Renal cortical epithelial cell (primary cell): ENCODE results near the gene GPALPP1. TPM values are rescaled to one million over a fixed set of nuclear protein-coding genes. Genes with fewer than 3 reads are reported as not detected.
A peak's percentile ranks its signal among the peaks of the same experiment; 100 is the strongest.
"Not testable (repeated sequence)": the region's sequence is repeated elsewhere in the genome, so short reads cannot be mapped to it uniquely, and the experiment has no call there.

Source experiments
- DNase-seq: peaks from one replicate; pipeline ENCODE4 v3.0.0-alpha.2; 2011; ENCODE audit warnings: low read depth
- total RNA-seq: library from RNA; depleted of rRNA; stranded (reverse); fragments of >200 nt; gene quantifications from 2 replicates; pipeline ENCODE4 v1.2.3, GENCODE V29; 2014

GPALPP1 gene
- total RNA-seq, 1 donor from 2014 or later, result 32.5 TPM

GRCh38 chr13:45004096-45004495, 14.8 kb downstream of the GPALPP1 start:
- DNase-seq, result no peak

DNA sequence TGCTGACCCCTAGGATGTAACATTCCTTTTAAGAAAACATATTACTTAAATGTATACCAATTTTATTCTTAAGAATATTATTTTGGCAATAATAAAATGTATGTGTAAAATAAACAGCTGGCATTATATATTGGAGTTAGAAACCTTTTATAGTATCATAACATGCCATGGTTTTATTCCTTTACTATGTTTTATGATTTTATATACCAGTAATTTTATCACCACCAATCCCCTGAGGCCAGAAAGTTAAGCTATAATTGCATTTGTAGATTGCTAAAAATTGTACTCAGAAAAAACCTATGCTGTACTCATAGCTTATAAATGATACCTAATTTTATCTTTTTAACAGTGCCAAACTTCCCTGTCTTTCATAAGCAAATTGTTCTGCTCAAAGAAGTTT, 17.9 kb downstream of the GPALPP1 start:
- no peak for DNase-seq

- DNase-seq, result no peak
Observed at GRCh38 chr13:45007823-45008222, 18.5 kb downstream of the GPALPP1 start.

- DNase-seq, result no peak
Observed at GRCh38 chr13:45011198-45011597, 21.9 kb downstream of the GPALPP1 start.

- DNase-seq, result peak; percentile 67
Observed at GRCh38 chr13:45015300-45015699, 26.0 kb downstream of the GPALPP1 start.

DNA sequence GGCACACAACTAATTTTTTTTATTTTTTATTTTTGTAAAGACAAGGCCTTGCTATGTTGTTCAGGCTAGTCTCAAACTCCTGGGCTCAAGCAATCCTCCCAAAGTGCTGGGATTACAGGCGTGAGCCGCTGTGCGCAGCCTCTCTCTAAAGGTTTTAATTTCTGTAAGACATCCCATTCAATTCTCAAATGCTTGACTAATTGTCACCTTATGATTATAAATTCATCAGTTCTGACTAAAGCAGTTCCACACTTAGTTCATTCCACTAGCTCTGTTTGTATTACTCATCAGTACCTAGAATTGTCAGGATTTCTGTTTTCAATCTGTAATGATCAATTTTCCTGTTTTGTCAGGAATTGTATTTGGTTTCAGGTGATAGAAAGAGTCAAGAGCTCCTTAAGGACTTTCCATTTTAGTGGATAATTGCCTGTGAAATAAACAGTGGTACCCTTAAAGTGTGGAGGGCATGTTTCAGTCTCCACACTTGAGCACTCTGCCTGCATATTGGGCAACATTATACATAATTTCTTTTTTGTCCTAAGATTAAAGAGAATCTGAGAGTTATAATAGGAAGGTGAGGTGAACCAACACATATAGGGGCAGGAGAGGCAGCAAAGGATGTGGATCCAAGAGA, 27.6 kb downstream of the GPALPP1 start:
- no peak for DNase-seq

GRCh38 chr13:45019981-45020380, 30.6 kb downstream of the GPALPP1 start:
- not testable (repeated sequence) for DNase-seq

DNA sequence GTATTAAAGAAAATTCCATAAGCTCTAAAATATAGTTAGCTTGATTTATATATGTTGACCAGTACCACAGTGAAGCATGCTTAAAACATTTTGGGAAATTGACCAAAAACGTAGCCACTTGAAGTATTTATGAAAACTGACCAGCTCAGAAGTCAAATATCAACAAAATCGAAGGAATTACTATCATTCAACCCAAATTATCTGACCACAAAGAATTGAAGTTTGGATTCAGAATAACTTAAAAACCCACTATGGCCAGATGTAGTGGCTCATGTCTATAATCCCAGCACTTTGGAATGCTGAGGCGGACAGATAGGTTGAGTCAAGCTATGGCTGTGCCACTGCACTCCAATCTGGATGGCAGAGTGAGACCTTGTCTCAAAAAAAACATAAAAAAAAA, 31.9 kb downstream of the GPALPP1 start:
- DNase-seq, result no peak

DNA sequence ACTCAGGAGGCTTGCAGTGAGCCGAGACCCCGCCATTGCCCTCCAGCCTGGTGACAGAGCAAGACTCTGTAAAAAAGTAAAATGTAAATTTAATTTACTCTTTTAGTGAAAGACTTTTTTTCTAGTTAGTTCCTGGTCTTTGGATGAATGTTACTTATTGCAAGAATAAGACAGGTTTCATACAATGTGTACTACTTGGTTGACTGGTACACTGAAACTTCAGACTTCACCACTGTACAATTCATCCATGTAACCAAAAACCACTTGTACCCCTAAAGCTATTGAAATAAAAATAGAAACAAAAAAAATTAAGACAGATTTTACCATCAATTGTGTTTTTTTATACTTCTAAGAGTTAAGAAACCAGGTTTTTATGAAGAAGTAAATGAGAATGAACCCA, 35.5 kb downstream of the GPALPP1 start:
- DNase-seq, result no peak

GRCh38 chr13:45034342-45034741, 45.0 kb downstream of the GPALPP1 start:
- DNase-seq, result no peak

- DNase-seq, result no peak
Observed at GRCh38 chr13:45036206-45036605, 46.9 kb downstream of the GPALPP1 start.

- DNase-seq, result no peak
Observed at GRCh38 chr13:45040173-45040572, 50.8 kb downstream of the GPALPP1 start.

DNA sequence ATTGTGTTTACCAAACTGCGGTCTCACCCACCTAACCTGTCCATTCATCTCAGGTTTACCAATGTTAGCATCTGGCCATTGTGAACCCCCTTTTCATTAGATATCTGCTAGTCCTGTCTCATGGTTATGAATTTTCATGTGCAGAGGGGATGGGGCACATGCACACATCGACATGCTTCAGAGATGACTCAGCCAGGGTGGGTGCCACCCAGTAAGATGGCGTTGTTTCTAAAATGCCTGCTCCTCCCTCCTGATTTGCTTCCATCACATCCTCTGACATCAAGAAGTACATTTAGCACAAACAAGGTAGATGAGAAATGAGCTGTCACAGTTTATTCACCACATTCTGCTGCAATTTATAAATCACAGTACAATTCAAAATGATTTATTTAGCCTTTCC, 51.3 kb downstream of the GPALPP1 start:
- DNase-seq, result no peak

GRCh38 chr13:45042539-45042938, 53.2 kb downstream of the GPALPP1 start:
- no peak for DNase-seq

DNA sequence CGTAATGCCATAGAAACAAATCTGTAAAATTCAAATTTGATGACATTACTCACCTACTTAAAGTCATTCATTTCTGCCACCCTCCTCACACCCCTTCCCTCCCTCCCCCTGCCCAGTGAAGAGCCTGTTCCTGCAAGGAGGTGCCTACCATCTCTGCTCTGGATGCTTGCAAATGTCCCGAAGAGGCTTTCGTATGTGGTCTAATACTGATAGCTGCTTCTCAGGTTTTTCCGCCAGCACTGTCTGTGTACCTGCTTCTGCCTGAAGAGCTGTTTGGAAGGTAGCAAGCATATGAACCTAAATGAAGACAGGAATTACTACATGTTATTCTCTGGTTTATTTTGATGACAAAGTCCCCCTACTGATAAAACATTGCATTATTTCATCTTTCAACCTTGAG, 57.1 kb downstream of the GPALPP1 start:
- no peak for DNase-seq

GRCh38 chr13:45047394-45048310, 58.3 kb downstream of the GPALPP1 start:
- DNase-seq, result peak; percentile 76

DNA sequence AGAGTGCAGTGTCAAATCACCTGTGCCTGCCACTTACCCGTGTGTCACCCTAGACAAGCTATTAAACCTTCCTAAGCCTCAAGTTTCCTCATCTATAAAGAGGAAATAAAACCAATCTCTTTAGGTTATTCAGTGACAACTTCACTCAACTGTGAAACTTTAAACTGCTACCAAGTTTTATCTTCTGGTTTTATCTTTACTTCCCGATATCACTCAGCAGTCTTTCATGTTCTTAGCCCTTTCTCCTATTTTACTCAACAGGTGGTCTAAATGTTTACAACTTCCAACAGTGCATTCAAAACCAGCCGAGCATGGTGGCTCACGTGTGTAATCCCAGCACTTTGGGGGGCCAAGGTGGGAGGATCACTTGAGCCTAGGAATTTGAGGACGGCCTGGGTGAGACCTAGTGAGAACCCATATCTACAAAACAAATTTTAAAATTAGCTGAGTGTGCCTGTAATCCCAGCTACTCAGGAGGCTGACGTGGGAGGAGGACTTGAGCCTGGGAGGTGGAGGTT, 59.6 kb downstream of the GPALPP1 start:
- DNase-seq, result peak; percentile 13

DNA sequence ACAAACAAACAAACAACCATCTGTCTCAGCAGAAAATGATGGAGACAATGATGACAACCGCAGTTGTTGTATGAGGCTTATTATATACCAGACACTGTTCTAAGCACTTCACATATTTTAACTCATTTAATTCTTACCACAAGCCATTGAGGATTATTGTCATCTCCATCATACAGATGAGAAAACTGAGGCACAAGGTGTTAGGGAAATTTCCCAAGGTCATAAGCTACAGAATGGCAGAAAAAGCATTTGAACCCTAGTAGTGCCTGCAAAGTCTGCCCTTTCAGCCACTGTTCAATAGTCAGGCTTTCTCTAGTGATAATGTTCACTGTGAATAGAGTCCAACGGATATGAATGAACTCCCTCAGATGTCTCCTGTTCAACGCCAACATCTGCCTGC, 60.1 kb downstream of the GPALPP1 start:
- DNase-seq, result no peak

DNA sequence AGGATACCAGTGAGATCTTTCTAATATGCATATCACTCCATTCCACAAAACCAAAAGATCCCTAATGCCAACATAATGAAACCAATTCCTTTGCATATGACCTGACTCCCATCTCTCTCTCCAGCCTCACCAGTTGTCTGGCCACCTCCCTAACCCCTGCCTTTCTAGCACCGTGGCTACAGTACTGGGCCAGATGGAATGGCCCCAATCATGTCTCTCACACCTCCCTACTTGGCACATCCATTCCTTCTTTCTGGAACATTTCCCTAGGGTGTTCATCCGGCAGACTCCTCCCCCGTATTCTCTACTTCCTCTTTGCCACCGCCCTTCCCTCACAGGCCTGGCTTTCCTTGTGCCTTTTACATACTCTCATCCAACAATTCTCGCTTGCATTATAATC, 62.0 kb downstream of the GPALPP1 start:
- no peak for DNase-seq

DNA sequence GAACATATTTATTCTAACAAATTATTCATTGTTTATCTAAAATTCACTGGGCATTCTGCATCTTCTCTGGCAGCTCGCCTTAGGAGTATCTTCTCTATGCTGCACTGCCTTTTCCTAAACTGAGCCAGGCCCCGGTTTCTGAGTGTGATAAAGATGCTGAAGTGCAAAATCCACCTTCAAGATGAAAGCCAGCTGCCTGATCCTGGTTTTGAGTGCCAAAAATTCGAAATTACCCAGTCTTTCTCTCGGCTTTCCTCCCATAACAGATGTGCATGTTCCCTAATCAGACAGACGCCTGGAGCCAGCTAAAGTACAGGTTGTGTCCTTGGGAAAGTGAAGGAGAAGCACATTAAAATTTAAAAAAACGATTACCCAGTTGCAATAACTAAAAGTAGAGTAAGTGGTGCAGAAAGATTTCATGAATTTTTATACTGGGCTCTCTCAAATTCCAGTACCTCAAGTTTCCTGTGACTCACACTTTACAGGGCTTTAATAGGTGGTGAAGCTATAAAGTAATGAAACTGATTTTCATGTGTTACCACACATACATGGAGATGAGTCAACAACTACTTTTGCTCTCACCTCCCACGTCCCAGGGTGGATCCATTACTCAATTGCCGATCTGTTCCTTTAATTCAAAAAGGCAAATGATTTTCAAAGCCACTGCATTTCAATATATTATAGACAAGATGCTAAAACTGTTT, 66.0 kb downstream of the GPALPP1 start:
- peak; percentile 99 for DNase-seq

- peak; percentile 52 for DNase-seq
Observed at GRCh38 chr13:45055902-45056648, 66.7 kb downstream of the GPALPP1 start.

GRCh38 chr13:45060062-45060461, 70.7 kb downstream of the GPALPP1 start:
- DNase-seq, result no peak
